ENCODE measurements around the gene ZBP1. TPM values are rescaled to one million over a fixed set of nuclear protein-coding genes. Genes with fewer than 3 reads are reported as not detected.

Gene ZBP1
- total RNA-seq, 3 donors from 2014 or later (not counting 1 experiment from before 2014, with no cell fraction given): 95.4 to 99.7 (median 97.8) TPM

- H3K36me3 ChIP-seq (ENCODE audit: control insufficient read depth, insufficient read depth, low read length): no peaks in the 10 kb centered on the region
- H3K9me3 Mint-ChIP-seq: no peaks in the 10 kb centered on the region
These were observed 33.3 kb upstream of the ZBP1 start for GRCh38 chr20:57653546-57653900.

GRCh38 chr20:57652606-57653545 is 32.6 kb upstream of the ZBP1 start:
- Mint-ChIP-seq H3K27ac (no peak overlapping the region), H3K36me3 (no peaks in the 10 kb centered on the region), H3K9me3 (no peaks in the 10 kb centered on the region), H3K4me1 (peaks cover 9% of the 10 kb centered on the region in 2 donors), H3K27me3 (ENCODE audit: low read depth in 2 of 2) (peaks cover 6 to 30% of the 10 kb centered on the region in 2 donors), H3K4me3 (no peak overlapping the region)
- H3K9me3 ChIP-seq (ENCODE audit: control insufficient read depth, insufficient read depth, low read length): no peaks in the 10 kb centered on the region
- no peak overlapping the region for H3K4me3 ChIP-seq (ENCODE audit: low read length)
- H3K27me3 ChIP-seq (ENCODE audit: control insufficient read depth, insufficient read depth, low read length): no peaks in the 10 kb centered on the region
- TF ChIP-seq, protein P1, sequence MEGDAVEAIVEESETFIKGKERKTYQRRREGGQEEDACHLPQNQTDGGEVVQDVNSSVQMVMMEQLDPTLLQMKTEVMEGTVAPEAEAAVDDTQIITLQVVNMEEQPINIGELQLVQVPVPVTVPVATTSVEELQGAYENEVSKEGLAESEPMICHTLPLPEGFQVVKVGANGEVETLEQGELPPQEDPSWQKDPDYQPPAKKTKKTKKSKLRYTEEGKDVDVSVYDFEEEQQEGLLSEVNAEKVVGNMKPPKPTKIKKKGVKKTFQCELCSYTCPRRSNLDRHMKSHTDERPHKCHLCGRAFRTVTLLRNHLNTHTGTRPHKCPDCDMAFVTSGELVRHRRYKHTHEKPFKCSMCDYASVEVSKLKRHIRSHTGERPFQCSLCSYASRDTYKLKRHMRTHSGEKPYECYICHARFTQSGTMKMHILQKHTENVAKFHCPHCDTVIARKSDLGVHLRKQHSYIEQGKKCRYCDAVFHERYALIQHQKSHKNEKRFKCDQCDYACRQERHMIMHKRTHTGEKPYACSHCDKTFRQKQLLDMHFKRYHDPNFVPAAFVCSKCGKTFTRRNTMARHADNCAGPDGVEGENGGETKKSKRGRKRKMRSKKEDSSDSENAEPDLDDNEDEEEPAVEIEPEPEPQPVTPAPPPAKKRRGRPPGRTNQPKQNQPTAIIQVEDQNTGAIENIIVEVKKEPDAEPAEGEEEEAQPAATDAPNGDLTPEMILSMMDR (IDR thresholded peaks at IDR 0.05): no peak
- WGBS (ENCODE audit: insufficient coverage): 91% methylated on average over 28 of the region's 28 CpGs
- intact Hi-C loops (cut with micrococcal nuclease): loop anchor here (10.0 kb wide), 1 partner anchor 522 kb away; no protein-coding TSS in a partner anchor
- no peak for DNase-seq
- no peaks in the 10 kb centered on the region for H3K36me3 ChIP-seq (ENCODE audit: control insufficient read depth, insufficient read depth, low read length)
- no peak for ATAC-seq
- no peak overlapping the region for H3K27ac ChIP-seq (ENCODE audit: low read length)
- peaks cover 19% of the 10 kb centered on the region for H3K4me1 ChIP-seq (ENCODE audit: control insufficient read depth, insufficient read depth, low read length)

More at GRCh38 chr20:57653546-57653900, 33.3 kb upstream of the ZBP1 start:
- 87% methylated on average over 8 of the region's 8 CpGs for WGBS (ENCODE audit: insufficient coverage)
- Mint-ChIP-seq H3K27me3 (ENCODE audit: low read depth in 2 of 2) (peaks cover 6 to 23% of the 10 kb centered on the region in 2 donors), H3K4me3 (no peak overlapping the region), H3K4me1 (peaks cover 15% of the 10 kb centered on the region in 2 donors), H3K36me3 (no peaks in the 10 kb centered on the region), H3K27ac (no peak overlapping the region)
- peaks cover 25% of the 10 kb centered on the region for H3K4me1 ChIP-seq (ENCODE audit: control insufficient read depth, insufficient read depth, low read length)
- ATAC-seq (no peak), DNase-seq (no peak)
- H3K27ac ChIP-seq (ENCODE audit: low read length): no peak overlapping the region
- TF ChIP-seq, protein P1 (IDR thresholded peaks at IDR 0.05): no peak
- intact Hi-C loops (cut with micrococcal nuclease): loop anchor here (10.0 kb wide), 1 partner anchor 521 kb away; no protein-coding TSS in a partner anchor
- no peak overlapping the region for H3K4me3 ChIP-seq (ENCODE audit: low read length)
- H3K27me3 ChIP-seq (ENCODE audit: control insufficient read depth, insufficient read depth, low read length): no peaks in the 10 kb centered on the region
- no peaks in the 10 kb centered on the region for H3K9me3 ChIP-seq (ENCODE audit: control insufficient read depth, insufficient read depth, low read length)

DNA sequence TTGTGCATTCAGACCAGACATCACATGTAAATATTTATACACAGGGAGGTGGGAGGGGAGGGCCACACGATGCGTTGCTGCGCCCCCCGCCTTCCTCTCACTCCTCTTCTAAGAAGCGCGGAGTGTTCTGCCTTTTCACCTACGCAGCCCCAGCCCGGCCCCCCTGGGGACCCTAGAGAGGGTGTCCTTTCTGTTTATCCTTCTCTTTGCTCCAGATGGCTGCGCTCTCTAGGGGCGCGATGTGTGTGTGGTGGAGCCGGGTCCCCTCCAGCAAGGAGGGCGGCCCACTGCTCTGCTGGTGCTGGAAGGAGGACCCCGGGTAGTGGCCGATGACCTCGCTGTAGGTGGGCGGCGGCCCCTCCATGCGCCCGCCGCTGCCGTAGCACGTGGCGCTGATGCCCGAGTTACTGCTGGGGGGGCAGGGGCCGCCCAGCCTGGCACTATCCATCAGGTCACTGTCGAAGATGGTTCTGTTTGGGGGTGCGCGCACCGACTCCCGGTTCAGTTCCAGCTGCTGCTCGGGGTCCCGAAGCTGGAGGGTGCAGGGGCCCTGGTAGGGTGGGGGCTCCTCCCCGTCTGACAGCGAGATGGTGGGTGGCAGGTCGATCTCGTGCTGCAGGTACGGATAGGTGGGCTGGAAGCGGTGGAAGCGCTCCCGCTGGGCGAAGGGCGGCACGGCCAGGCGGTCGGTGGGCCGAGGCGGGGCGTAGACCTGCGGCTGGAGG is 31.8 kb upstream of the ZBP1 start:
- H3K4me3 ChIP-seq (ENCODE audit: low read length): no peak overlapping the region
- Mint-ChIP-seq H3K4me1 (peaks cover 7% of the 10 kb centered on the region in 2 donors), H3K27ac (no peak overlapping the region), H3K9me3 (no peaks in the 10 kb centered on the region), H3K27me3 (ENCODE audit: low read depth in 2 of 2) (peaks cover 6 to 31% of the 10 kb centered on the region in 2 donors), H3K36me3 (no peaks in the 10 kb centered on the region), H3K4me3 (no peak overlapping the region)
- DNase-seq (no peak), ATAC-seq (no peak)
- 97% methylated on average over 47 of the region's 50 CpGs for WGBS (ENCODE audit: insufficient coverage)
- H3K27ac ChIP-seq (ENCODE audit: low read length): no peak overlapping the region
- peaks cover 11% of the 10 kb centered on the region for H3K4me1 ChIP-seq (ENCODE audit: control insufficient read depth, insufficient read depth, low read length)
- H3K27me3 ChIP-seq (ENCODE audit: control insufficient read depth, insufficient read depth, low read length): no peaks in the 10 kb centered on the region
- TF ChIP-seq, protein P1 (IDR thresholded peaks at IDR 0.05): no peak
- intact Hi-C loops (cut with micrococcal nuclease): loop anchor here (10.0 kb wide), 1 partner anchor 523 kb away; no protein-coding TSS in a partner anchor
- H3K36me3 ChIP-seq (ENCODE audit: control insufficient read depth, insufficient read depth, low read length): no peaks in the 10 kb centered on the region
- no peaks in the 10 kb centered on the region for H3K9me3 ChIP-seq (ENCODE audit: control insufficient read depth, insufficient read depth, low read length)
